Epithelial cell of alveolus of lung (primary cell): ENCODE measurements around the gene SGMS2. TPM values are rescaled to one million over a fixed set of nuclear protein-coding genes. Genes with fewer than 3 reads are reported as not detected.

Source experiments
- total RNA-seq: library from RNA; depleted of rRNA; stranded (reverse); fragments of >200 nt; gene quantifications from 2 replicates; pipeline ENCODE4 v1.2.1, GENCODE V29; 2015

The SGMS2 gene
- 10.5 and 29.3 TPM in 2 replicates for total RNA-seq

DNA sequence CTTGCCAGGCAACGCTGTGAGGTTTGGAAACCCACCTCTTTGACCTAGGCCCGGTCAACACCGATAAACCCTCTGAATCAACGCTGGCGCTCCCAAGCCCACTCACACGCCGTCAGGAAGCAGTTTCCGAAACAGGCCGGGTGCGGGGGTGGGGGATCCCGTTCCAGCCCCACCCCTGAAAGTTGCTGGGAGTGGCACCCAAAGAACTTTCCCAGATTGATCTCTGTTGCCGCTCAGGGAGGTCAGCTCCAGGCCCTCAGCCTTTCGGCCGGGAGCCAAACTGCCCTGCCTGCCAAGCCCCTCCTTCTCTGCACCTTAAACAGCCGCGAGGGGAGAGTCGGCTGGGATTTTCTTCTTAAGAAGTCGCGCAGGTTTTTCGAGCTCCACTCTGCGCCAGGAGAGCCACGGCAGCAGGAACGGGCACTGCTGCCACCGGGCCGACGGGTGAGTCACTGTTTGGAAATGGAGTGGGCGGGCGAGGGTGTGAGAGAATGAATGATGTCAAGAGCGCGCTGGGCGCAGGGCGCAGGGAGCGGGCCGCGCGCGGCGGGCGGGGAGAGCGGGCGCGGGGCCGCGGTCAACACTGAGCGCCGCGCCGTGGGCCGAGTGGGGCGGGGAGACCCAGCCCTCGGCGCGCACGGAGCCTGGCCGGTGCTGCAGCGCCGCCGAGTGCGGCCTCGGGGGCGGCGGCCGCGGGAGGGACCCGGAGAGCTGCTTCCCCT lies at the start of gene SGMS2:
Gene SGMS2 (plus strand): TSS at position 583 of the 722 bp plus-strand sequence. CDS start 70,622 bp downstream, outside the sequence.

DNA sequence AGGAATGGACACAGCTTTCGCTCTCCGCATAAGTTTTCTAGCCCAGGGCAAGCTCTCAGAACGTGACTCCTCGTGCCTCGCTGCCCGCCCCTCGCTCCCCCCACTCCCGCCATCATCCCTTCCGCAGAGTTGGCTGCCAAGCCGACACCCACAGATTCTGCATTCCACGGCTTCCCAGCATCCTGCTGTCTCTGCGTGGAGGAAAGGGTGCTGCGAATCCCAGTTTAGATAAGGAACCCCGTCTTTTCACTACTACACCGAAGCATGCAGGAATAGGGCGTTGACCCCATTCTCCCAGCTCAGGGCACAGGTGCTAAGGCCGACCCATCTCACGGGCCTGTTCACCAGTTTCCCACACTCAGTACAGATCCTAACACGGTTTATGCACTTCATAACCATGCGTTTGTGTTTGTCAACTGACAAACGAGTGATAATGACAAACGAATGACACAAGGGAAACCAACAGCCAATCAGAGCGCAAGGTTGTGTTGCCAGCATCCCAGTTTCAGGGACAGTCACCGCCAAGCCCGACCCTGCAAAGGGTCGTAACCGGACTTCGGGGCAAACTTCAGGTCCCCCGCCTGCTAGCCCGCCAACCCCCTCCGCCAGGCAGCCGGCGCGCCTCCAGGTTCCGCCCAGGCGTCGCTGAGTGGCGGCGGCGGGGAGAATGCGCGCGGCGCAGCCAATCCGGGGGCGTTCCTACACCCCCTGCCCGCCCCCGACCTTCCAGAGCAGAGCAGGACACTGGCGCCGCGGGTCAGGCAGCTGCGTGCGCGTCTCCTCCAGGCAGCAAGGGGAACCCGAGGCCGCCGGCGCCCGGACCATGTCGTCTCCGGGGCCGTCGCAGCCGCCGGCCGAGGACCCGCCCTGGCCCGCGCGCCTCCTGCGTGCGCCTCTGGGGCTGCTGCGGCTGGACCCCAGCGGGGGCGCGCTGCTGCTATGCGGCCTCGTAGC lies 106.4 kb downstream of the SGMS2 start, which contains the start of gene CYP2U1:
Gene CYP2U1 (plus strand): TSS at position 729 of the 954 bp plus-strand sequence. CDS start 95 bp downstream, at position 824.

Other genes with a start within 250 kb of the SGMS2 start
- 30.6 and 46.9 TPM in 2 replicates for gene PAPSS1, start 104.7 kb upstream of the SGMS2 start, total RNA-seq
- gene CYP2U1, start 106.6 kb downstream of the SGMS2 start, total RNA-seq: 3.2 and 6.9 TPM in 2 replicates
- gene HADH, start 165.0 kb downstream of the SGMS2 start, total RNA-seq: 18.4 and 21.9 TPM in 2 replicates